Neuron (in vitro differentiated cells): ENCODE data around the gene TMA7.
"Not testable (repeated sequence)": the region's sequence is repeated elsewhere in the genome, so short reads cannot be mapped to it uniquely, and the experiment has no call there.

Experiments
- H2AFZ ChIP-seq: one replicate; pipeline ENCODE4 v1.6.1; 2013; ENCODE audit warnings: low read depth, mild to moderate bottlenecking, inconsistent platforms, low read length, moderate library complexity
- H3K27me3 ChIP-seq: one replicate; pipeline ENCODE4 v1.6.1; 2013; ENCODE audit warnings: low read length; ENCODE audit not compliant: insufficient read depth
- H3K36me3 ChIP-seq: one replicate; pipeline ENCODE4 v1.6.1; 2013; ENCODE audit warnings: low read length; ENCODE audit not compliant: insufficient read depth
- H3K4me1 ChIP-seq: one replicate; pipeline ENCODE4 v1.6.1; 2013; ENCODE audit warnings: low read length; ENCODE audit not compliant: insufficient read depth
- H3K4me3 ChIP-seq: 2 replicates; pipeline ENCODE4 v1.5.1; 2013; ENCODE audit warnings: mild to moderate bottlenecking, low read length, moderate library complexity
- H3K9me3 ChIP-seq: one replicate; pipeline ENCODE4 v1.6.1; 2013; ENCODE audit warnings: low read length

TMA7 gene

DNA sequence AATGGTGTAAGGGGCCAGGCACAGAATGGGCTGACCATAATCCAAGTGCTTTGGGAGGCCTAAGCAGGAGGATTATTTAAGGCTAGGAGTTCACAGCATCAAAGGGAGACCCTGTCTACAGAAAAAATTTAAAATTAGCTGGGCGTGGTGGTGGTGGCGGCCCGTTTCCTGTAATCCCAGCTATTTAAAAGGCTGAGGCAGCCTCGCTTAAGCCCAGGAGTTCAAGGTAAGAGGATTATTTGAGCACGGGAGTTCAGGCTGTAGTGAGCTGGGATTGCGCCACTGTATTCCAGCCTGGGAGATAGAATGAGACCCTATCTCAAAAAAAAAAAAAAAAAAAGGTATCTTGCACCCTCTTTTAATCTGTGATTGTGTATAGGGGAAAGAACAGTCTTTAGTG is 1.9 kb downstream of the TMA7 start:
- H3K4me1 ChIP-seq, result peaks cover 19% of the 10 kb centered on the region
- no peak overlapping the region for H2AFZ ChIP-seq
- no peaks in the 10 kb centered on the region for H3K9me3 ChIP-seq
- peaks cover 21% of the 10 kb centered on the region for H3K36me3 ChIP-seq
- no peak overlapping the region for H3K4me3 ChIP-seq
- no peaks in the 10 kb centered on the region for H3K27me3 ChIP-seq

- no peak overlapping the region for H2AFZ ChIP-seq
- no peaks in the 10 kb centered on the region for H3K9me3 ChIP-seq
- peaks cover 27% of the 10 kb centered on the region for H3K36me3 ChIP-seq
- H3K27me3 ChIP-seq, result no peaks in the 10 kb centered on the region
- peaks cover 30% of the 10 kb centered on the region for H3K4me1 ChIP-seq
- peak overlapping the region; percentile 88 for H3K4me3 ChIP-seq
These were observed 5.3 kb downstream of the TMA7 start for GRCh38 chr3:48445277-48445882.

GRCh38 chr3:48446043-48446424 is 6.0 kb downstream of the TMA7 start:
- Histone ChIP-seq H3K36me3 (peaks cover 27% of the 10 kb centered on the region), H3K9me3 (no peaks in the 10 kb centered on the region), H3K27me3 (no peaks in the 10 kb centered on the region), H3K4me3 (peak overlapping the region; percentile 88), H2AFZ (peak overlapping the region; percentile 50), H3K4me1 (peaks cover 30% of the 10 kb centered on the region)

GRCh38 chr3:48446425-48447193 is 6.6 kb downstream of the TMA7 start, which contains the start of gene ATRIP:
Gene ATRIP (plus strand): TSS chr3:48446737. CDS start chr3:48446846, 109 bp downstream.
- Histone ChIP-seq H3K4me3 (peak within 1 kb of the TSS; percentile 88), H3K4me1 (peaks cover 24% of the 10 kb centered on the region), H3K9me3 (no peaks in the 10 kb centered on the region), H2AFZ (peak within 1 kb of the TSS; percentile 50), H3K36me3 (peaks cover 31% of the 10 kb centered on the region), H3K27me3 (no peaks in the 10 kb centered on the region)

GRCh38 chr3:48451270-48451669 is 11.2 kb downstream of the TMA7 start:
- H3K4me3 ChIP-seq, result no peak overlapping the region
- no peaks in the 10 kb centered on the region for H3K27me3 ChIP-seq
- H3K9me3 ChIP-seq, result no peaks in the 10 kb centered on the region
- no peak overlapping the region for H2AFZ ChIP-seq
- H3K4me1 ChIP-seq, result peaks cover 13% of the 10 kb centered on the region
- peaks cover 51% of the 10 kb centered on the region for H3K36me3 ChIP-seq

GRCh38 chr3:48456456-48456855 is 16.4 kb downstream of the TMA7 start:
- Histone ChIP-seq H3K36me3 (peaks cover 81% of the 10 kb centered on the region), H3K4me3 (no peak overlapping the region), H2AFZ (no peak overlapping the region), H3K27me3 (no peaks in the 10 kb centered on the region), H3K4me1 (no peaks in the 10 kb centered on the region), H3K9me3 (no peaks in the 10 kb centered on the region)

DNA sequence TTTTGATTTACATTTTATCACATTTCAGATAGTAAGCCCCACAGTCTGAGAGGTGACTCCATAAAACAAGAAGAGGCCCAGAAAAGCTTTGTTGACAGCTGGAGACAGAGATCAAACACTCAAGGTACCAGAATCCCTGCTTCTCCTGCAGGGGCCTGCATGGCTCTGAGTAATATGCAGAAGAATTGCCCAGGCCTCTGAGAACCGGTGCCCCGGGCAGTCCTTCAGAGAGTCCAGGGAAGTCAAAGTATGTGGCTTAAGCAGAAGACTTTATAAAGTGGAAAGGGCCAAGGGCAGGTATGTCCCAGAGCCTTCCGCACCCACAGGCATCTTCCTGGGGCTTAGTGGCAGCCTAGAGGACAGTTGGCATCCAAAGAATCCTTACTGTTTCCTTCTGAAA is 19.3 kb downstream of the TMA7 start:
- no peaks in the 10 kb centered on the region for H3K9me3 ChIP-seq
- H3K4me3 ChIP-seq, result no peak overlapping the region
- H3K36me3 ChIP-seq, result peaks cover 59% of the 10 kb centered on the region
- no peak overlapping the region for H2AFZ ChIP-seq
- no peaks in the 10 kb centered on the region for H3K4me1 ChIP-seq
- H3K27me3 ChIP-seq, result no peaks in the 10 kb centered on the region

GRCh38 chr3:48459773-48460516 is 19.9 kb downstream of the TMA7 start:
- peaks cover 55% of the 10 kb centered on the region for H3K36me3 ChIP-seq
- no peak overlapping the region for H2AFZ ChIP-seq
- H3K4me3 ChIP-seq, result no peak overlapping the region
- no peaks in the 10 kb centered on the region for H3K27me3 ChIP-seq
- no peaks in the 10 kb centered on the region for H3K9me3 ChIP-seq
- H3K4me1 ChIP-seq, result peaks cover 4% of the 10 kb centered on the region

DNA sequence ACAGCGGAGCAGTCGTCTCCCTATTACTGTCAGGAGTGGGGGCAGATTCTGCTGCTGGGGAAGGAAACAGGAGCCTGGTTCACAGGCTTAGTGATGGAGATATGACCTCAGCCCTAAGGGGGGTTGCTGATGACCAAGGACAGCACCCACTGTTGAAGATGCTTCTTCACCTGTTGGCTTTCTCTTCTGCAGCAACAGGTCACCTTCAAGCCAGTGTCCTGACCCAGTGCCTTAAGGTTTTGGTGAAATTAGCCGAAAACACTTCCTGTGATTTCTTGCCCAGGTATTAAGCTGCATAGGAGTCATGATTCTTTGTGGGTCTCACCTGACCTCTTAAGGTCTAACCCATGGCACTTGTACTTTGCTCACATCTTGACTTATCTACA is 20.5 kb downstream of the TMA7 start:
- H2AFZ ChIP-seq, result no peak overlapping the region

GRCh38 chr3:48461767-48462166 is 21.7 kb downstream of the TMA7 start:
- H3K4me1 ChIP-seq, result peaks cover 18% of the 10 kb centered on the region
- not testable (repeated sequence) for H3K9me3 ChIP-seq, H3K4me3 ChIP-seq, H2AFZ ChIP-seq, H3K27me3 ChIP-seq
- peaks cover 45% of the 10 kb centered on the region for H3K36me3 ChIP-seq

More for the DNA sequence above, 20.5 kb downstream of the TMA7 start:
- no peak overlapping the region for H3K4me3 ChIP-seq
- peaks cover 51% of the 10 kb centered on the region for H3K36me3 ChIP-seq
- no peaks in the 10 kb centered on the region for H3K9me3 ChIP-seq
- H3K27me3 ChIP-seq, result no peaks in the 10 kb centered on the region
- peaks cover 8% of the 10 kb centered on the region for H3K4me1 ChIP-seq

GRCh38 chr3:48463703-48464102 is 23.6 kb downstream of the TMA7 start:
- no peaks in the 10 kb centered on the region for H3K9me3 ChIP-seq
- H3K27me3 ChIP-seq, result no peaks in the 10 kb centered on the region
- peaks cover 53% of the 10 kb centered on the region for H3K36me3 ChIP-seq
- no peak overlapping the region for H3K4me3 ChIP-seq
- H3K4me1 ChIP-seq, result peaks cover 28% of the 10 kb centered on the region
- H2AFZ ChIP-seq, result no peak overlapping the region

GRCh38 chr3:48464713-48465221 is 24.7 kb downstream of the TMA7 start:
- H2AFZ ChIP-seq, result no peak overlapping the region
- peaks cover 28% of the 10 kb centered on the region for H3K4me1 ChIP-seq
- H3K36me3 ChIP-seq, result peaks cover 53% of the 10 kb centered on the region
- H3K4me3 ChIP-seq, result no peak overlapping the region
- H3K27me3 ChIP-seq, result no peaks in the 10 kb centered on the region
- no peaks in the 10 kb centered on the region for H3K9me3 ChIP-seq

- Histone ChIP-seq H2AFZ (no peak overlapping the region), H3K27me3 (no peaks in the 10 kb centered on the region), H3K4me3 (no peak overlapping the region), H3K36me3 (peaks cover 51% of the 10 kb centered on the region), H3K4me1 (peaks cover 32% of the 10 kb centered on the region), H3K9me3 (no peaks in the 10 kb centered on the region)
These were observed 25.1 kb downstream of the TMA7 start for GRCh38 chr3:48465237-48465530.
